ENCODE data around the gene PRR9.

The PRR9 gene

GRCh38 chr1:153250166-153250565 is 32.8 kb downstream of the PRR9 start:
- H3K4me1 ChIP-seq (ENCODE audit: insufficient read depth, low read length), result no peaks in the 10 kb centered on the region
- no peaks in the 10 kb centered on the region; the same call in 1 of the 2 replicates for H3K27me3 ChIP-seq (ENCODE audit: insufficient read depth, low read length)
- H3K27ac ChIP-seq (ENCODE audit: low read depth, low read length), result no peak overlapping the region
- H3K4me3 ChIP-seq (ENCODE audit: low read length), result no peak overlapping the region
- 80% methylated on average over 1 of the region's 1 CpG for WGBS
- H3K36me3 ChIP-seq (ENCODE audit: insufficient read depth, low read length), result no peaks in the 10 kb centered on the region
- no peak overlapping the region for H3K9ac ChIP-seq (ENCODE audit: low read depth, low read length)
- no peaks in the 10 kb centered on the region for H3K9me3 ChIP-seq (ENCODE audit: insufficient read depth, low read depth, low read length)

GRCh38 chr1:153251087-153251486 is 33.7 kb downstream of the PRR9 start:
- Histone ChIP-seq H3K9ac (ENCODE audit: low read depth, low read length) (no peak overlapping the region), H3K36me3 (ENCODE audit: insufficient read depth, low read length) (no peaks in the 10 kb centered on the region), H3K9me3 (ENCODE audit: insufficient read depth, low read depth, low read length) (no peaks in the 10 kb centered on the region), H3K27ac (ENCODE audit: low read depth, low read length) (no peak overlapping the region), H3K4me3 (ENCODE audit: low read length) (no peak overlapping the region), H3K4me1 (ENCODE audit: insufficient read depth, low read length) (no peaks in the 10 kb centered on the region), H3K27me3 (ENCODE audit: insufficient read depth, low read length) (no peaks in the 10 kb centered on the region; the same call in 1 of the 2 replicates)
- WGBS, result 81% methylated on average over 2 of the region's 2 CpGs

- Histone ChIP-seq H3K36me3 (ENCODE audit: insufficient read depth, low read length) (no peaks in the 10 kb centered on the region), H3K27ac (ENCODE audit: low read depth, low read length) (no peak overlapping the region), H3K27me3 (ENCODE audit: insufficient read depth, low read length) (no peaks in the 10 kb centered on the region; the same call in 1 of the 2 replicates), H3K4me1 (ENCODE audit: insufficient read depth, low read length) (no peaks in the 10 kb centered on the region), H3K4me3 (ENCODE audit: low read length) (no peak overlapping the region), H3K9me3 (ENCODE audit: insufficient read depth, low read depth, low read length) (no peaks in the 10 kb centered on the region), H3K9ac (ENCODE audit: low read depth, low read length) (no peak overlapping the region)
- WGBS, result 80% methylated on average over 3 of the region's 3 CpGs
Measured at GRCh38 chr1:153251562-153251961, 34.2 kb downstream of the PRR9 start.

- Histone ChIP-seq H3K36me3 (ENCODE audit: insufficient read depth, low read length) (no peaks in the 10 kb centered on the region), H3K4me1 (ENCODE audit: insufficient read depth, low read length) (no peaks in the 10 kb centered on the region), H3K4me3 (ENCODE audit: low read length) (no peak overlapping the region), H3K9me3 (ENCODE audit: insufficient read depth, low read depth, low read length) (no peaks in the 10 kb centered on the region), H3K27ac (ENCODE audit: low read depth, low read length) (no peak overlapping the region), H3K9ac (ENCODE audit: low read depth, low read length) (no peak overlapping the region), H3K27me3 (ENCODE audit: insufficient read depth, low read length) (no peaks in the 10 kb centered on the region; the same call in 1 of the 2 replicates)
- WGBS, result 83% methylated on average over 4 of the region's 4 CpGs
Measured at GRCh38 chr1:153251988-153252387, 34.6 kb downstream of the PRR9 start.

- Histone ChIP-seq H3K4me1 (ENCODE audit: insufficient read depth, low read length) (no peaks in the 10 kb centered on the region), H3K27ac (ENCODE audit: low read depth, low read length) (no peak overlapping the region), H3K36me3 (ENCODE audit: insufficient read depth, low read length) (no peaks in the 10 kb centered on the region), H3K4me3 (ENCODE audit: low read length) (no peak overlapping the region), H3K9me3 (ENCODE audit: insufficient read depth, low read depth, low read length) (no peaks in the 10 kb centered on the region), H3K9ac (ENCODE audit: low read depth, low read length) (no peak overlapping the region), H3K27me3 (ENCODE audit: insufficient read depth, low read length) (peaks cover 4% of the 10 kb centered on the region; the same call in 1 of the 2 replicates)
- 87% methylated on average over 2 of the region's 2 CpGs for WGBS
Measured at GRCh38 chr1:153253076-153253475, 35.7 kb downstream of the PRR9 start.

GRCh38 chr1:153253693-153254092 is 36.3 kb downstream of the PRR9 start:
- H3K4me1 ChIP-seq (ENCODE audit: insufficient read depth, low read length), result no peaks in the 10 kb centered on the region
- no peak overlapping the region for H3K27ac ChIP-seq (ENCODE audit: low read depth, low read length)
- H3K36me3 ChIP-seq (ENCODE audit: insufficient read depth, low read length), result no peaks in the 10 kb centered on the region
- H3K9ac ChIP-seq (ENCODE audit: low read depth, low read length), result no peak overlapping the region
- 74% methylated on average over 1 of the region's 1 CpG for WGBS
- H3K9me3 ChIP-seq (ENCODE audit: insufficient read depth, low read depth, low read length), result no peaks in the 10 kb centered on the region
- peaks cover 8% of the 10 kb centered on the region for H3K27me3 ChIP-seq (ENCODE audit: insufficient read depth, low read length)
- no peak overlapping the region for H3K4me3 ChIP-seq (ENCODE audit: low read length)

- Histone ChIP-seq H3K27me3 (ENCODE audit: insufficient read depth, low read length) (peaks cover 65% of the 10 kb centered on the region), H3K4me1 (ENCODE audit: insufficient read depth, low read length) (peaks cover 6% of the 10 kb centered on the region), H3K9ac (ENCODE audit: low read depth, low read length) (no peak within 1 kb of the TSS), H3K4me3 (ENCODE audit: low read length) (peak within 1 kb of the TSS; percentile 31; the same call in 1 of the 2 replicates), H3K9me3 (ENCODE audit: insufficient read depth, low read depth, low read length) (no peaks in the 10 kb centered on the region), H3K36me3 (ENCODE audit: insufficient read depth, low read length) (no peaks in the 10 kb centered on the region), H3K27ac (ENCODE audit: low read depth, low read length) (no peak within 1 kb of the TSS)
- WGBS, result 95% methylated on average over 3 of the region's 3 CpGs
Measured at GRCh38 chr1:153259387-153259786, 42.0 kb downstream of the PRR9 start, which contains the start of gene LORICRIN. LORICRIN (plus strand) TSS chr1:153259687; CDS start chr1:153260950, 1,263 bp downstream.

GRCh38 chr1:153260585-153261280 is 43.3 kb downstream of the PRR9 start:
- 18% methylated on average over 45 of the region's 45 CpGs for WGBS
- Histone ChIP-seq H3K9ac (ENCODE audit: low read depth, low read length) (no peak overlapping the region), H3K27me3 (ENCODE audit: insufficient read depth, low read length) (peaks cover 75% of the 10 kb centered on the region), H3K36me3 (ENCODE audit: insufficient read depth, low read length) (no peaks in the 10 kb centered on the region), H3K27ac (ENCODE audit: low read depth, low read length) (no peak overlapping the region), H3K9me3 (ENCODE audit: insufficient read depth, low read depth, low read length) (no peaks in the 10 kb centered on the region), H3K4me1 (ENCODE audit: insufficient read depth, low read length) (peaks cover 6% of the 10 kb centered on the region), H3K4me3 (ENCODE audit: low read length) (peak overlapping the region; percentile 62)

- Histone ChIP-seq H3K27me3 (ENCODE audit: insufficient read depth, low read length) (peaks cover 81% of the 10 kb centered on the region), H3K4me1 (ENCODE audit: insufficient read depth, low read length) (peaks cover 6% of the 10 kb centered on the region), H3K36me3 (ENCODE audit: insufficient read depth, low read length) (no peaks in the 10 kb centered on the region), H3K9me3 (ENCODE audit: insufficient read depth, low read depth, low read length) (no peaks in the 10 kb centered on the region), H3K27ac (ENCODE audit: low read depth, low read length) (no peak overlapping the region), H3K9ac (ENCODE audit: low read depth, low read length) (no peak overlapping the region), H3K4me3 (ENCODE audit: low read length) (peak overlapping the region; percentile 62)
- WGBS, result 8% methylated on average over 80 of the region's 80 CpGs
Measured at GRCh38 chr1:153261281-153262069, 44.1 kb downstream of the PRR9 start.

- Histone ChIP-seq H3K9ac (ENCODE audit: low read depth, low read length) (no peak overlapping the region), H3K9me3 (ENCODE audit: insufficient read depth, low read depth, low read length) (no peaks in the 10 kb centered on the region), H3K4me1 (ENCODE audit: insufficient read depth, low read length) (peaks cover 6% of the 10 kb centered on the region), H3K27ac (ENCODE audit: low read depth, low read length) (no peak overlapping the region), H3K4me3 (ENCODE audit: low read length) (peak overlapping the region; percentile 62), H3K27me3 (ENCODE audit: insufficient read depth, low read length) (peaks cover 82% of the 10 kb centered on the region), H3K36me3 (ENCODE audit: insufficient read depth, low read length) (no peaks in the 10 kb centered on the region)
- 69% methylated on average over 5 of the region's 6 CpGs for WGBS
Measured at GRCh38 chr1:153262070-153262366, 44.6 kb downstream of the PRR9 start.

GRCh38 chr1:153262462-153263157 is 45.2 kb downstream of the PRR9 start:
- H3K9ac ChIP-seq (ENCODE audit: low read depth, low read length), result no peak overlapping the region
- WGBS, result 76% methylated on average over 10 of the region's 10 CpGs
- H3K36me3 ChIP-seq (ENCODE audit: insufficient read depth, low read length), result no peaks in the 10 kb centered on the region
- peaks cover 82% of the 10 kb centered on the region for H3K27me3 ChIP-seq (ENCODE audit: insufficient read depth, low read length)
- H3K4me3 ChIP-seq (ENCODE audit: low read length), result peak overlapping the region; percentile 62
- H3K27ac ChIP-seq (ENCODE audit: low read depth, low read length), result no peak overlapping the region
- peaks cover 6% of the 10 kb centered on the region for H3K4me1 ChIP-seq (ENCODE audit: insufficient read depth, low read length)
- H3K9me3 ChIP-seq (ENCODE audit: insufficient read depth, low read depth, low read length), result no peaks in the 10 kb centered on the region

All from HUES64 (cell line).